ENCODE data around the gene SNCB.

Gene SNCB

GRCh38 chr5:176644294-176644693 is 14.0 kb upstream of the SNCB start:
- no peak for DNase-seq

GRCh38 chr5:176643491-176644219 is 13.3 kb upstream of the SNCB start:
- DNase-seq, result no peak

- DNase-seq, result no peak
Measured at GRCh38 chr5:176642675-176643490, 12.5 kb upstream of the SNCB start.

GRCh38 chr5:176640616-176641015 is 10.3 kb upstream of the SNCB start:
- DNase-seq, result no peak

- DNase-seq, result peak; percentile 37 to 78
Measured at GRCh38 chr5:176639981-176640380, 9.6 kb upstream of the SNCB start.

GRCh38 chr5:176639208-176639607 is 8.9 kb upstream of the SNCB start:
- DNase-seq, result no peak

- no peak for DNase-seq
Measured at GRCh38 chr5:176638437-176638836, 8.1 kb upstream of the SNCB start.

DNA sequence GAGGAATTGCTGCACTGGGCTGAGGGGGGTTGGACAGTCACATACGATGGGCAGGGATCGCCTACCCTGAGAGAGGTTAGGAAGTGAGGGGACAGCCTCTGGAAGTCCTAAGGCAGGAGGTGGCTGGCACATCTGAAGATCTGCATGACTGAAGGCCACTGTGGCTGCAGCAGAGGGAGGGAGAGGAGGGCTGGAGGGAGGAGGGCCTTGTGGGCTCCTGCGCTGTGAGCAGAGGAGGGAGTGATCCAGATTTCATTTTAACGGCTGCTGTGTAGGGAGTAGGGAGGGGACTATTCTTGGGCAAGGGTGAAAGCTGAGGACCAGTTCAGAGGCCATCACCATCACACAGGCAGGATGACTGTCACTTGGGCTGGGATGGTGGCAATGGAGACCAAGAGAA is 7.2 kb upstream of the SNCB start:
- no peak for DNase-seq

DNA sequence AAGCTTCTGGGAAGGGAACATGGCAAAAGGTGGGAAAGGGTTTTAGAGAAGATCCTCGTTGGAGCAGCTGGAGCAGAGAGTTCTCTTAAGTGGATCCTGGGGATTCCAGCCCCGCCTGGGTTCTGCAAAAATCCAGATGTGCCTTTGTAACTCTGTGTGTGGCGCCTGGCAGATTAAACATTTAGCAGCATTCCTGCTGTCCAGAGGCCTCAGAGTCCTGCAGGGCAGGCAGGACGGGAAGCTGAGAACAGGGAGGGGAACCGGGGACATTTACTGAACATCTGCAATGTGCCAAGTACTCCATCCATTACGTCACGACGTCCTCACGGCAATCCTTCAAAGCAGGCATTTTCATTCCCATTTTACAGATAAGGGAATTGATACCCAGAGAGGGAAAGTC is 6.1 kb upstream of the SNCB start:
- DNase-seq, result no peak

- no peak for DNase-seq
Measured at GRCh38 chr5:176633598-176633997, 3.3 kb upstream of the SNCB start.

- no peak for DNase-seq
Measured at GRCh38 chr5:176632745-176633144, 2.4 kb upstream of the SNCB start.

GRCh38 chr5:176631383-176632200 is 1.3 kb upstream of the SNCB start:
- DNase-seq, result no peak

- DNase-seq, result no peak
Measured at GRCh38 chr5:176630681-176631222, 418 bp upstream of the SNCB start.

- no peak for DNase-seq
Measured at GRCh38 chr5:176629317-176629852, 949 bp downstream of the SNCB start.

DNA sequence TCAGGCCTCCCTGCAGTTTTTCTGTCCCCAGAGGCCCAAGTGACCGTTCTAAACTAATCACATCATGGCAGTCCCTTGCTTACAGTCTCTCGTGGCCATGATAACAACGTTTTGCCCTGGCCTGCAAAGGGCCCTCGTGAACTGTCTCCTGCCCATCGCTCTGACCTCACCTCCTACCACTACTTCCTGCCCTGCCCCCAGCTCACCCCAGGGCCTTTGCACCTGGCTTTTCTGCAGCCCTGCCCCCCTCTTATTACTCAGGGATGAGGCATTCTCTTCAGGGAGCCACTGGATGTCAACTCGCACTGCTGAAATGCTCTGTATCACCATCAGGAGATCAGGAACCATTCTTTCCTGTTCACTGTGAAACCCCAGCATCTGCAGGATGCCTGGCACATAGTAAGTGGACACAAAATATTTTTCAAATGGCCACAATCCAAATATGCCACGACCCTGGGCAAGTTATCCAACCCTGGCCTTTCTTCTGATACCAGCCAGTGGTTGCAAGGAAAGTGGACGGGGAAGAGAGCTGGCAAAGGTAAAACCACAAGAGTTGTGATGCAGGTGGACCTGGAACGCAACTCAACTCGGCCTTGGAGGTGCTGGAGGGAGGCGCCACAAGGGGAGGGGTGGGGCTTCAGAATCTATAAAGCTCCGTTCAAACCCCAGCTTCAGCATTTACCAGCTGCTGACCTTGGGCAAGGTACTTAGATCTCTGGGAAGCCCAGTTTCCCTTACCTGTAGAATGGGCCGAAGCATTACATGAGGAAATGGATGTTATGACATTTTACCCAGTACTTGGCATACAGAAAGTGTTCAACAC is 1.7 kb downstream of the SNCB start:
- DNase-seq, result no peak

GRCh38 chr5:176627582-176627981 is 2.8 kb downstream of the SNCB start:
- no peak for DNase-seq

DNA sequence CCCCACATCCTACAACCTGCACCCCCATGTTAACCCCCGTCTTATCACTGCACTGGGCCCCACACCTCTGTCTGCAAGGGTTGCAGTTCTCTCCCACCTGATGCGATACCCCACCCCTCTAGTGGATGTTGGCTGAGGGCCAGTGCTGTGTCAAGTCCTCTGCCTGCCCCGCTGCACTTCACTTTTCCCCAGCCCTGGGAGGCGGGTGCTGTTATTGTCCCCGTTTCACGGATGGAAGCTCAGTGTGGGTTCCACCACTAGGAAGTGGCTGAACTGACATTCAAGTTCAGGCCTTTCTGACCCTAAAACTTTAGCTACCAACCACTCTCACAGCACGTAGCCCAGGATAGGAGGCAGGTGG is 3.5 kb downstream of the SNCB start:
- DNase-seq, result no peak

GRCh38 chr5:176625966-176626875 is 4.1 kb downstream of the SNCB start:
- DNase-seq, result no peak

DNA sequence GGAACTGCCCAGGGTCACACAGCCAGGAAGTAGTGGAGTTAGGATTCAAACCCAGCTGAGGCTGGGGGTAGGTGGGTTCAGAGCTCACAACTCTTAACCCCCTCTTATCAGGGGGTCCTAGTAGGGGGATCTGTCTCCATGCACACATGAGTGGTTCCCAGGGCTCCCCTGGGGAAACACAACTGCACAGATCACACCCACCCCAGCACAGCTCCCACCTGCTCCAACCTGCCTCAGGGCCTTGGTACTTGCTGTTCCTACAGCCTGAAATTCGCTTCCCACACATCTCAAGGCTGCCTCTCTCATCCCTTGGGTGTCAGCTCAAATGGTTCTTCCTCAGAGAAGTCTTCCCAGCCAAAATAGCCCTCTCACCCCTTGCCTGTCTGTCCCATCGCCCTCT is 4.8 kb downstream of the SNCB start:
- no peak for DNase-seq

DNA sequence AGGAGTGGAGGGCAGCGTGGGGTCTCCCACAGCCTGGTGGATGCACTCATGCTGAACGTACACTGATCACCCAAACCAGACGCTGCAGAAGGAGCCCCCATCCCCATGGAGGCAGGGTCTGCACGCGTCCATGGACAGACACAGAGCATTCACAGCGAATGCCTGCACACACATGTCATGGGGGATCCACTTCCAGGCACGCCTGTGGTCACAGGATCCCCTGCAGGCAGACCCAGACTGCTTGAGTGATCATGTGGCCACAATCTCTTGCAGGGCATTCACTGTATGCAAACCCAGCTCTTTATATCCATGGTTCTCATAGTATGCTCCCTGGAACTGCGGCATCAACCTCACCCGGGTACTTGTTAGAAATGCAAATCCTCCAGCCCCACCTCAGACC is 5.4 kb downstream of the SNCB start:
- DNase-seq, result no peak

- no peak for DNase-seq
Measured at GRCh38 chr5:176624142-176624541, 6.2 kb downstream of the SNCB start.
